ENCODE results near the gene NOP53.
A peak's percentile ranks its signal among the peaks of the same experiment; 100 is the strongest.

NOP53 gene

DNA sequence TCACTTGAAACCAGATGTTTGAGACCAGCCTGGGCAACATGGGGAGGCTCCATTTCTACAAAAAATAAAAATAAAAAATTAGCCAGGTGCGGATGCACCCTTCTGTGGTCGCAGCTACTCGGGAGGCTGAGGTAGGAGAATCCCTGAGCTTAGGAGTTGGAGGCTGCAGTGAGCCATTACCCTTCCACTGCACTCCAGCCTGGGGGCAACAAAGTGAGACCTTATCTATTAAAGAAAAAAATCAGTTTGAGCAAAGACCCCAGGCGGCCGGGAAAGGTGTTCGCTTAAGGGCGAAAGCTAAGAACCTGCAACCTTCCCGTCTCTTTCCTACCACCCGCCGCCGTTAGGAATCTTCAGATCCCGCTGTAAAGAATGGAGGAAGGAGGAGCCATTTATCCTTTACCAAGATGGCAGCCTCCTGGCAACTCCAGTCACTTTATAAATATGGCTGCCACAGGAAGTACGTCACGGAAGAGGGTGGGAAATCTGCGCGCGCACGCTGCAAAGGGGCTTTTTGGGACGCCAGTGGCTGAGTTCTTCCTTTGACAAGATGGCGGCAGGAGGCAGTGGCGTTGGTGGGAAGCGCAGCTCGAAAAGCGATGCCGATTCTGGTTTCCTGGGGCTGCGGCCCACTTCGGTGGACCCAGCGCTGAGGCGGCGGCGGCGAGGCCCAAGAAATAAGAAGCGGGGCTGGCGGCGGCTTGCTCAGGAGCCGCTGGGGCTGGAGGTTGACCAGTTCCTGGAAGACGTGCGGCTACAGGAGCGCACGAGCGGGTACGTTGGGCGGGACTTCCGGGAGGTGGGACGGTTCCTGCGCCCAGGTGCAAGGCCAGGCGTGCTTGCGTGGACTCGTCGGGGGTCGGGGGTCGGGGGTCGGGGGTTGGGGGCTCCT is at the start of gene NOP53:
TSS of gene NOP53 (plus strand) at position 537 of the 892 bp plus-strand sequence. CDS start at position 551, 14 bp downstream.
- Mint-ChIP-seq H3K4me3 (peak within 1 kb of the TSS; percentile 93), H3K4me1 (peaks cover 59% of the 10 kb centered on the region), H3K27me3 (peaks cover 22% of the 10 kb centered on the region), H3K9me3 (no peaks in the 10 kb centered on the region), H3K36me3 (peaks cover 23% of the 10 kb centered on the region), H3K27ac (peak within 1 kb of the TSS; percentile 98)
- CTCF ChIA-PET, result interaction anchor here (1.3 to 7.9 kb wide), 3 partner anchors 32 to 45 kb away, joined by 3 to 86 read pairs (median 4); partner anchors contain the start of gene EHD2
- peak; percentile 96 for DNase-seq

DNA sequence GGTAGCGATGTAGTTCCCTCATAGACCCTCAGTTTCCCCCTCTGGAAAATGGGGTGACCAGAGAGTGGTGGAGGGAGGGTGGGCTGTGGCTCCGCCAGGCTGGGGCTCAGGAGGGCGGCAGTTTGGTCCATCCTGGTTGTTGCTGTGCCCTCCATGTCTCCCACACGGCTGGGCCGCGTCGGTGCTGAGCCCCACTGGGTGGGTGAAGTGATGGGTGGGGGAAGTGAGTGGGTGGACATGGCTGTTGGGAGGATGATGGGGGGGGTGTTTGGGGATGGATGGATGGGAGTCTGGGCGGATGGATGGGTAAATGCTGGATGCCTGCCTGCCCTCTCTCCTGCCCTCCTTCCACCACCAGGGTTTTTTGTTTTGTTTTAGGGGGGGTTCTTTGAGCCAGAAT is 48.7 kb upstream of the NOP53 start:
- H3K27ac Mint-ChIP-seq, result no peak overlapping the region
- CTCF ChIA-PET, result interaction anchor here (6.4 kb wide), 1 partner anchor 261 kb away, joined by 90 read pairs; no protein-coding TSS in a partner anchor
- no peak for DNase-seq
- no peaks in the 10 kb centered on the region for H3K27me3 Mint-ChIP-seq
- H3K4me3 Mint-ChIP-seq, result no peak overlapping the region
- no peaks in the 10 kb centered on the region for H3K9me3 Mint-ChIP-seq
- H3K36me3 Mint-ChIP-seq, result peaks cover 12% of the 10 kb centered on the region
- H3K4me1 Mint-ChIP-seq, result peaks cover 4% of the 10 kb centered on the region

- Mint-ChIP-seq H3K4me3 (no peak overlapping the region), H3K27ac (no peak overlapping the region), H3K27me3 (no peaks in the 10 kb centered on the region), H3K4me1 (peaks cover 4% of the 10 kb centered on the region), H3K9me3 (no peaks in the 10 kb centered on the region), H3K36me3 (peaks cover 17% of the 10 kb centered on the region)
- CTCF ChIA-PET, result interaction anchor here (0.6 to 6.4 kb wide), 9 partner anchors 9 to 404 kb away, joined by 3 to 90 read pairs (median 4); partner anchors contain the start of gene KPTN
- DNase-seq, result peak; percentile 71
Observed at GRCh38 chr19:47697863-47698609, 47.3 kb upstream of the NOP53 start.

- Mint-ChIP-seq H3K36me3 (peaks cover 20% of the 10 kb centered on the region), H3K4me1 (peaks cover 4% of the 10 kb centered on the region), H3K9me3 (no peaks in the 10 kb centered on the region), H3K27me3 (no peaks in the 10 kb centered on the region), H3K4me3 (no peak overlapping the region), H3K27ac (no peak overlapping the region)
- no peak for DNase-seq
- CTCF ChIA-PET, result interaction anchor here (0.6 to 6.4 kb wide), 15 partner anchors 8 to 405 kb away, joined by 3 to 90 read pairs (median 4); partner anchors contain the start of genes DHX34, EHD2 and KPTN
Observed at GRCh38 chr19:47698631-47699359, 46.6 kb upstream of the NOP53 start.

GRCh38 chr19:47699360-47699917 is 45.9 kb upstream of the NOP53 start:
- H3K27me3 Mint-ChIP-seq, result no peaks in the 10 kb centered on the region
- H3K36me3 Mint-ChIP-seq, result peaks cover 20% of the 10 kb centered on the region
- CTCF ChIA-PET, result interaction anchor here (0.6 to 6.4 kb wide), 12 partner anchors 8 to 404 kb away, joined by 3 to 90 read pairs (median 4); partner anchors contain the start of genes DHX34, EHD2 and KPTN
- no peak overlapping the region for H3K4me3 Mint-ChIP-seq
- peaks cover 4% of the 10 kb centered on the region for H3K4me1 Mint-ChIP-seq
- H3K9me3 Mint-ChIP-seq, result no peaks in the 10 kb centered on the region
- peak; percentile 70 for DNase-seq
- no peak overlapping the region for H3K27ac Mint-ChIP-seq

DNA sequence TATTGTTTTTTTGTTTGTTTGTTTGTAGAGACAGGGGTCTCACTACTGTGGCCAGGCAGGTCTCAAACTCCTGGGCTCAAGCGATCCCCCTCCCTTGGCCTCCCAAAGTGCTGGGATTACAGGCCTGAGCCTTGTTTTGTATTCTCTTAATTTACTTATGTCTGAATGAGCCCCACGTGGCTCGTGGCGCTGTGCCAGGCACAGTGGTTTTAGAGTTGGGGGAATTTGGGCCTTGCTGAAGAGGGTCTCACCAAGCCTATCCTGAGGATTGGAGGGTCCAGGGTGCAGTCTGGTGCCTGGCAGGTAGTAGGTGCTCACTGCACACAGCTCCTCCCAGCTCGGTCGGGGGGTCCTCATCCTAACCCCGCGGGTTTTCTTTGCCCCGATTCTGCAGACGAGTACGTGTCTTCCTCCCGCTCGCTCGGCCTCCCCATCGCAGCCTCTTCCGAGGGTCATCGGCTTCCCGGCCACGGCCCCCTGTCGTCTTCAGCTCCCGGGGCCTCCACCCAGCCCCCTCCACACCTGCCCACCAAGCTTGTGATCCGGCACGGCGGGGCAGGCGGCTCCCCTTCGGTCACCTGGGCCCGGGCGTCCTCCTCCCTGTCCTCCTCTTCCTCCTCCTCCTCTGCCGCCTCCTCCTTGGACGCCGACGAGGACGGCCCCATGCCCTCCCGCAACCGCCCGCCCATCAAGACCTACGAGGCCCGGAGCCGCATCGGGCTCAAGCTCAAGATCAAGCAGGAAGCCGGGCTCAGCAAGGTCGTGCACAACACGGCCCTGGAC is 44.2 kb upstream of the NOP53 start:
- H3K4me1 Mint-ChIP-seq, result peaks cover 4% of the 10 kb centered on the region
- H3K27ac Mint-ChIP-seq, result no peak overlapping the region
- no peaks in the 10 kb centered on the region for H3K27me3 Mint-ChIP-seq
- no peak for DNase-seq
- CTCF ChIA-PET, result interaction anchor here (1.1 to 6.4 kb wide), 3 partner anchors 11 to 273 kb away, joined by 3 to 90 read pairs (median 10); no protein-coding TSS in a partner anchor
- no peak overlapping the region for H3K4me3 Mint-ChIP-seq
- H3K36me3 Mint-ChIP-seq, result peaks cover 17% of the 10 kb centered on the region
- H3K9me3 Mint-ChIP-seq, result no peaks in the 10 kb centered on the region

DNA sequence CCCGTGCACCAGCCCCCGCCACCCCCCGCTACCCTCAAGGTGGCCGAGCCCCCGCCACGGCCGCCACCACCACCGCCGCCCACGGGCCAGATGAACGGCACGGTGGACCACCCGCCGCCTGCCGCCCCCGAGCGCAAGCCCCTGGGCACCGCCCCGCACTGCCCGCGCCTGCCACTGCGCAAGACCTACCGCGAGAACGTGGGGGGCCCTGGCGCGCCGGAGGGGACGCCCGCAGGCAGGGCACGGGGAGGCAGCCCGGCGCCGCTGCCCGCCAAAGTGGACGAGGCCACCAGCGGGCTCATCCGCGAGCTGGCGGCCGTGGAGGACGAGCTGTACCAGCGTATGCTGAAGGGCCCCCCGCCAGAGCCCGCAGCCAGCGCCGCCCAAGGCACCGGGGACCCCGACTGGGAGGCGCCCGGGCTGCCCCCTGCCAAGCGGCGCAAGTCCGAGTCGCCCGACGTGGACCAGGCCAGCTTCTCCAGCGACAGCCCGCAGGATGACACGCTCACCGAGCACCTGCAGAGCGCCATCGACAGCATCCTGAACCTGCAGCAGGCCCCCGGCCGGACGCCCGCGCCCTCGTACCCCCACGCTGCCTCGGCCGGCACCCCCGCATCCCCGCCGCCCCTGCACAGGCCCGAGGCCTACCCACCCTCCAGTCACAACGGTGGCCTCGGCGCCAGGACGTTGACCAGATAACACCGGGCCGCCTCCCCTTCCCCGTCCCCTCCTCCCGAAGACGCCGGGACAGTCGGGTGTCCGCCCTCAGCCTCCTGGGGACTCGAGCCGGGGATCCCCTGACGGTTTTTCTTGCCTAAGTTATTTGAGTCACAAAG is 43.4 kb upstream of the NOP53 start:
- Mint-ChIP-seq H3K27me3 (peaks cover 7% of the 10 kb centered on the region), H3K27ac (no peak overlapping the region), H3K4me1 (peaks cover 4% of the 10 kb centered on the region), H3K4me3 (no peak overlapping the region), H3K36me3 (peaks cover 17% of the 10 kb centered on the region), H3K9me3 (no peaks in the 10 kb centered on the region)
- CTCF ChIA-PET, result interaction anchor here (11.9 kb wide), 1 partner anchor 264 kb away, joined by 158 read pairs; no protein-coding TSS in a partner anchor
- DNase-seq, result no peak

- Mint-ChIP-seq H3K4me1 (peaks cover 7% of the 10 kb centered on the region), H3K4me3 (no peak overlapping the region), H3K36me3 (peaks cover 17% of the 10 kb centered on the region), H3K27me3 (peaks cover 14% of the 10 kb centered on the region), H3K9me3 (no peaks in the 10 kb centered on the region), H3K27ac (no peak overlapping the region)
- DNase-seq, result no peak
- CTCF ChIA-PET, result interaction anchor here (0.6 to 11.9 kb wide), 4 partner anchors 10 to 275 kb away, joined by 3 to 158 read pairs (median 7); partner anchors contain the start of gene EHD2
Observed at GRCh38 chr19:47702671-47703070, 42.7 kb upstream of the NOP53 start.

GRCh38 chr19:47703301-47703700 is 42.0 kb upstream of the NOP53 start:
- CTCF ChIA-PET, result interaction anchor here (0.6 to 11.9 kb wide), 4 partner anchors 9 to 275 kb away, joined by 3 to 158 read pairs (median 7); partner anchors contain the start of gene EHD2
- H3K9me3 Mint-ChIP-seq, result no peaks in the 10 kb centered on the region
- H3K36me3 Mint-ChIP-seq, result peaks cover 17% of the 10 kb centered on the region
- H3K27me3 Mint-ChIP-seq, result peaks cover 15% of the 10 kb centered on the region
- H3K4me3 Mint-ChIP-seq, result no peak overlapping the region
- peaks cover 3% of the 10 kb centered on the region for H3K4me1 Mint-ChIP-seq
- DNase-seq, result no peak
- no peak overlapping the region for H3K27ac Mint-ChIP-seq

GRCh38 chr19:47704024-47704423 is 41.3 kb upstream of the NOP53 start:
- Mint-ChIP-seq H3K4me3 (no peak overlapping the region), H3K4me1 (peaks cover 3% of the 10 kb centered on the region), H3K27ac (no peak overlapping the region), H3K27me3 (peaks cover 17% of the 10 kb centered on the region), H3K36me3 (peaks cover 17% of the 10 kb centered on the region), H3K9me3 (no peaks in the 10 kb centered on the region)
- no peak for DNase-seq
- CTCF ChIA-PET, result interaction anchor here (2.4 to 11.9 kb wide), 2 partner anchors 9 to 266 kb away, joined by 11 to 158 read pairs; partner anchors contain the start of gene EHD2

DNA sequence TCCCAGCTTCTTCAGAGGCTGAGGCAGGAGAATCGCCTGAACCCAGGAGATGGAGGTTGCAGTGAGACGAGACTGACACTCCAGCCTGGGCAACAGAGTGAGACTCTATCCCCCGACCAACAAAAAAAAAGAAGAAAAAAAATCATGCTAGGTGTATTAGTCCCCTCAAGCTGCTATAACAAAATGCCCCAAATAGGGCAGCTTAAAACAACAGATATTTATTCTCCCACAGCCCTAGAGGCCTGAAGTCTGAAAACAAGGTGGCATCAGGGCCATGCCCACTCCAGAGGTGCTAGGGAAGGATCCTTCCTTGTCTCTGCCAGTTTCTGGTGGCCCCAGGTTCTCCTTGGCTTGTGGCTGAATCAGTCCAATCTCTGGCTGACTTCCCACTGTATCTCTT is 40.7 kb upstream of the NOP53 start:
- no peak for DNase-seq
- peaks cover 18% of the 10 kb centered on the region for H3K27me3 Mint-ChIP-seq
- H3K27ac Mint-ChIP-seq, result no peak overlapping the region
- CTCF ChIA-PET, result interaction anchor here (0.5 to 11.9 kb wide), 5 partner anchors 8 to 267 kb away, joined by 3 to 158 read pairs (median 9); partner anchors contain the start of gene EHD2
- peaks cover 3% of the 10 kb centered on the region for H3K4me1 Mint-ChIP-seq
- H3K4me3 Mint-ChIP-seq, result no peak overlapping the region
- H3K36me3 Mint-ChIP-seq, result peaks cover 16% of the 10 kb centered on the region
- H3K9me3 Mint-ChIP-seq, result no peaks in the 10 kb centered on the region
